Activated gamma-delta T cell (primary cell): ENCODE measurements around the gene IFITM2.
A peak's percentile ranks its signal among the peaks of the same experiment; 100 is the strongest.
"Not testable (repeated sequence)": the region's sequence is repeated elsewhere in the genome, so short reads cannot be mapped to it uniquely, and the experiment has no call there.

ENCODE experiments used
- DNase-seq: peaks from one replicate; lab custom pipeline; 2025; lab: John Stamatoyannopoulos, UW

The IFITM2 gene

GRCh38 chr11:342328-342727 is 34.7 kb downstream of the IFITM2 start:
- DNase-seq = no peak

GRCh38 chr11:344836-345578 is 37.4 kb downstream of the IFITM2 start:
- no peak for DNase-seq

GRCh38 chr11:346529-346928 is 38.9 kb downstream of the IFITM2 start:
- DNase-seq = no peak

GRCh38 chr11:349270-349954 is 41.8 kb downstream of the IFITM2 start:
- DNase-seq = not testable (repeated sequence)

- not testable (repeated sequence) for DNase-seq
Observed at GRCh38 chr11:350033-350722, 42.6 kb downstream of the IFITM2 start.

- DNase-seq = no peak
Observed at GRCh38 chr11:350723-351255, 43.2 kb downstream of the IFITM2 start.

- DNase-seq = no peak
Observed at GRCh38 chr11:351411-351810, 43.8 kb downstream of the IFITM2 start.

GRCh38 chr11:352456-353031 is 44.9 kb downstream of the IFITM2 start:
- DNase-seq = no peak

GRCh38 chr11:353179-353873 is 45.7 kb downstream of the IFITM2 start:
- no peak for DNase-seq

- DNase-seq = peak; percentile 81
Observed at GRCh38 chr11:355581-356458, 48.2 kb downstream of the IFITM2 start.

GRCh38 chr11:356610-357009 is 49.0 kb downstream of the IFITM2 start:
- DNase-seq = no peak

GRCh38 chr11:357582-357981 is 50.0 kb downstream of the IFITM2 start:
- DNase-seq = no peak

- no peak for DNase-seq
Observed at GRCh38 chr11:358129-358800, 50.6 kb downstream of the IFITM2 start.
